GM12878 (cell line): Measurements from ENCODE around the gene KBTBD13. TPM values are rescaled to one million over a fixed set of nuclear protein-coding genes. Genes with fewer than 3 reads are reported as not detected.

Experiments used
- ATAC-seq: fragments of 200-7000 bp; cut with Tn5 transposase; 3 replicates; pipeline ENCODE4 v1.9.1; 2020; ENCODE audit warnings: mild to moderate bottlenecking, moderate library complexity
- BruUV-seq: library from RNA; stranded (reverse); fragments of 400-500 nt; replicated peaks from 2 replicates; lab custom pipeline; 2021; lab: Mats Ljungman, UMichigan
- CTCF ChIA-PET: fragments of 300-600 bp; sonication (Branson Sonifier 250); formaldehyde crosslinking; extraction: SDS; loops from one replicate; lab custom pipeline; 2021; ENCODE audit warnings: inconsistent platforms; lab: Yijun Ruan, JAX
- POLR2A ChIA-PET: fragments of 350-600 bp; formaldehyde crosslinking; extraction: SDS; loops from one replicate; lab custom pipeline; 2021; ENCODE audit warnings: inconsistent platforms; lab: Charles Lee
- RAD21 ChIA-PET: fragments of 300-600 bp; sonication (Branson Sonifier 250); formaldehyde crosslinking; loops from one replicate; lab custom pipeline; 2023; ENCODE audit warnings: antibody characterized with exemption; ENCODE audit not compliant: unreplicated experiment; lab: Charles Lee
- SMC1A ChIA-PET: fragments of 300-600 bp; sonication (Branson Sonifier 250); formaldehyde crosslinking; loops from one replicate; lab custom pipeline; 2023; ENCODE audit not compliant: unreplicated experiment, uncharacterized antibody; lab: Charles Lee
- DNase-seq: peaks from one replicate; pipeline ENCODE4 v3.0.0-alpha.2; 2011; ENCODE audit warnings: low read depth, low spot score
- FAIRE-seq: peaks from 3 replicates; lab custom pipeline; 2011; peaks lifted over from hg19 to GRCh38; lab: Jason Lieb, UNC
- H2AFZ ChIP-seq: 2 replicates; pipeline ENCODE4 v1.6.0; 2011; ENCODE audit warnings: low read depth, low read length, control low read depth; ENCODE audit not compliant: control insufficient read depth
- H3K27ac ChIP-seq: 2 replicates; pipeline ENCODE4 v1.5.1; 2011; ENCODE audit warnings: control low read depth; ENCODE audit not compliant: control insufficient read depth, insufficient read depth
- H3K27me3 ChIP-seq, 2 experiments: replicated peaks in 1 of 2; 2 replicates each; pipeline versions ENCODE4 v1.6.0 to v1.6.1; 2011; ENCODE audit warnings: low read length in 1 of 2; ENCODE audit not compliant: control insufficient read depth in 2 of 2, insufficient read depth in 2 of 2
- H3K36me3 ChIP-seq, 2 experiments: 2 replicates each; pipeline ENCODE4 v1.5.1; 2011; ENCODE audit warnings: low read length in 1 of 2; ENCODE audit not compliant: control insufficient read depth in 2 of 2, insufficient read depth in 2 of 2
- H3K4me1 ChIP-seq: 2 replicates; pipeline ENCODE4 v1.6.1; 2011; ENCODE audit warnings: mild to moderate bottlenecking, low read length, moderate library complexity, mixed read lengths; ENCODE audit not compliant: control insufficient read depth, insufficient read depth
- H3K4me2 ChIP-seq: 2 replicates; pipeline ENCODE4 v1.6.0; 2011; ENCODE audit warnings: control low read depth; ENCODE audit not compliant: control insufficient read depth, insufficient read depth
- H3K4me3 ChIP-seq: fragments of 200-600 bp; sonication (generic); 2 replicates; pipeline ENCODE4 v1.5.1; 2016
- H3K79me2 ChIP-seq: 2 replicates; pipeline ENCODE4 v1.6.0; 2011; ENCODE audit warnings: low read length; ENCODE audit not compliant: control insufficient read depth, insufficient read depth
- H3K9ac ChIP-seq: 2 replicates; pipeline ENCODE4 v1.8.0; 2011; ENCODE audit warnings: low read length, control low read depth, mixed read lengths; ENCODE audit not compliant: control insufficient read depth, insufficient read depth
- H3K9me3 ChIP-seq: replicated peaks from 3 replicates; pipeline ENCODE4 v1.5.1; 2011; ENCODE audit warnings: mild to moderate bottlenecking, low read length; ENCODE audit not compliant: control insufficient read depth, insufficient read depth
- H4K20me1 ChIP-seq: 2 replicates; pipeline ENCODE4 v1.6.0; 2011; ENCODE audit not compliant: control insufficient read depth, insufficient read depth
- CBX3 ChIP-seq: fragments of 200-600 bp; sonication (generic); IDR thresholded peaks from 2 replicates; pipeline ENCODE4 v1.6.1; 2016; ENCODE audit warnings: low read depth, borderline replicate concordance
- DPF2 ChIP-seq: fragments of 450-650 bp; IDR thresholded peaks from 2 replicates; pipeline ENCODE4 v1.6.1; 2017; ENCODE audit warnings: mild to moderate bottlenecking
- E2F4 ChIP-seq: IDR thresholded peaks from 2 replicates; pipeline ENCODE4 v1.6.1; 2012; ENCODE audit warnings: low read depth, low read length, improper control_type of control experiment
- ETV6 ChIP-seq, 2 experiments: fragments of 450-650 bp in 1 of 2; IDR thresholded peaks in 1 of 2; conservative IDR thresholded peaks in 1 of 2; 2 replicates each; pipeline ENCODE4 v1.6.1; 2014; ENCODE audit warnings: antibody characterized with exemption in 1 of 2, borderline replicate concordance in 1 of 2, low read depth in 1 of 2, mild to moderate bottlenecking in 1 of 2, moderate library complexity in 1 of 2
- GATAD2B ChIP-seq: fragments of 450-650 bp; conservative IDR thresholded peaks from 2 replicates; pipeline ENCODE4 v1.6.1; 2017; ENCODE audit warnings: low read depth, mild to moderate bottlenecking, moderate library complexity
- HDGF ChIP-seq: fragments of 450-650 bp; IDR thresholded peaks from 2 replicates; pipeline ENCODE4 v1.6.1; 2016; ENCODE audit warnings: antibody characterized with exemption
- JUNB ChIP-seq: IDR thresholded peaks from 2 replicates; pipeline ENCODE4 v1.6.1; 2016; ENCODE audit warnings: antibody characterized with exemption, mild to moderate bottlenecking
- JUND ChIP-seq: IDR thresholded peaks from 2 replicates; pipeline ENCODE4 v1.6.1; 2012; ENCODE audit warnings: low read depth, mild to moderate bottlenecking, low read length, improper control_type of control experiment, moderate library complexity
- MEF2A ChIP-seq: IDR thresholded peaks from 2 replicates; pipeline ENCODE4 v1.6.1; 2011; ENCODE audit warnings: low read depth, mild to moderate bottlenecking, low read length, moderate library complexity; ENCODE audit not compliant: insufficient read depth
- MTA3 ChIP-seq: IDR thresholded peaks from 2 replicates; pipeline ENCODE4 v1.6.1; 2012; ENCODE audit warnings: low read length, inconsistent platforms, borderline replicate concordance
- PAX8 ChIP-seq: fragments of 450-650 bp; IDR thresholded peaks from 2 replicates; pipeline ENCODE4 v1.6.1; 2017; ENCODE audit warnings: mild to moderate bottlenecking, moderate library complexity
- POLR2AphosphoS2 ChIP-seq: IDR thresholded peaks from 2 replicates; pipeline ENCODE4 v1.6.1; 2011; ENCODE audit warnings: low read depth, mild to moderate bottlenecking, low read length, improper control_type of control experiment, moderate library complexity
- SMAD5 ChIP-seq: IDR thresholded peaks from 2 replicates; pipeline ENCODE4 v1.6.1; 2016; ENCODE audit warnings: antibody characterized with exemption, low read depth
- SMARCA5 ChIP-seq: fragments of 450-650 bp; IDR thresholded peaks from 2 replicates; pipeline ENCODE4 v1.6.1; 2017; ENCODE audit warnings: mild to moderate bottlenecking
- SMC3 ChIP-seq: IDR thresholded peaks from 2 replicates; pipeline ENCODE4 v1.6.1; 2011; ENCODE audit warnings: low read length, improper control_type of control experiment, borderline replicate concordance
- USF2 ChIP-seq: IDR thresholded peaks from 2 replicates; pipeline ENCODE4 v1.6.1; 2011; ENCODE audit warnings: low read depth, low read length, improper control_type of control experiment, borderline replicate concordance
- YY1 ChIP-seq: IDR thresholded peaks from 2 replicates; pipeline ENCODE4 v1.6.1; 2011; ENCODE audit warnings: low read depth, mild to moderate bottlenecking, low read length
- ZSCAN29 ChIP-seq: fragments of 450-650 bp; IDR thresholded peaks from 2 replicates; pipeline ENCODE4 v1.6.1; 2017; ENCODE audit warnings: mild to moderate bottlenecking, moderate library complexity
- WGBS: methylation state at CpG from one replicate; pipeline ENCODE4 v1.1.6; 2016; ENCODE audit warnings: low lambda C conversion rate; ENCODE audit not compliant: insufficient replicate concordance, insufficient coverage; ENCODE audit errors: missing lambda C conversion rate; 5-methylcytosine and 5-hydroxymethylcytosine counted together
- in situ Hi-C: fragments of 300-500 bp; cut with MboI; formaldehyde crosslinking; loops from 9 replicates; pipeline ENCODE4 v1.14.3; 2018; ENCODE audit warnings: mixed read lengths
- intact Hi-C: fragments of 100-400 bp; cut with micrococcal nuclease; formaldehyde crosslinking; loops from one replicate; pipeline ENCODE4 v1.14.2; 2022; ENCODE audit not compliant: unreplicated experiment
- polyA plus RNA-seq, 11 experiments: library from polyadenylated mRNA; depleted of rRNA in 4 of 11; unstranded in 6 of 11; stranded (reverse) in 5 of 11; fragments of >200 nt; fragmentation: Nextera tagmentation in 4 of 11; fragmentation: Illumina TruSeq in 1 of 11; extraction: Ambion mirVana in 4 of 11; extraction: Trizol in 1 of 11; gene quantifications; 1 replicate in 1 of 11; 2 replicates in 10 of 11; pipeline versions ENCODE4 v1.2.1 to v1.2.3, GENCODE V29; 2011 to 2016; ENCODE audit warnings: inconsistent platforms in 2 of 11, missing spikeins in 2 of 11, low read depth in 1 of 11
- total RNA-seq, 4 experiments: library from RNA; depleted of rRNA in 3 of 4; stranded (reverse); fragments of >200 nt in 3 of 4; fragmentation: Illumina TruSeq in 1 of 4; extraction: Trizol in 1 of 4; gene quantifications; 2 replicates each; pipeline versions ENCODE4 v1.2.1 to v1.2.3, GENCODE V29; 2013 to 2021
- TF ChIP-seq, protein P1 (sequence below): IDR thresholded peaks from 2 replicates; pipeline ENCODE4 v1.6.1; 2011; ENCODE audit warnings: low read depth, mild to moderate bottlenecking, low read length, moderate library complexity, borderline replicate concordance; ENCODE audit errors: extremely low read depth

The KBTBD13 gene
- total and polyA plus RNA-seq, 10 of the 15 experiments (the other 5 are each of a cell fraction or from before 2014, with no cell fraction given): 0.06 TPM; not detected in 9

- H3K27me3 ChIP-seq: no peaks in the 10 kb centered on the region
- H3K9ac ChIP-seq: no peak overlapping the region
- intact Hi-C loops: loop anchor here (2.0 to 5.0 kb wide), 3 partner anchors 39 to 297 kb away; no protein-coding TSS in a partner anchor
- no TSS peak for BruUV-seq
- H4K20me1 ChIP-seq: no peaks in the 10 kb centered on the region
- ATAC-seq (no peak), DNase-seq (no peak), FAIRE-seq (no peak)
- H3K9me3 ChIP-seq: no peaks in the 10 kb centered on the region
- peaks cover 0 to 5% of the 10 kb centered on the region in 2 experiments; a peak in 1 of 4 replicates for H3K36me3 ChIP-seq
- SMC1A ChIA-PET: no interaction called here
- peaks cover 11% of the 10 kb centered on the region for H3K4me1 ChIP-seq
- H3K4me3 ChIP-seq: no peak overlapping the region; the same call in 1 of the 2 replicates
- CTCF ChIA-PET: no interaction called here
- POLR2A ChIA-PET: interaction anchor here (0.5 to 1.1 kb wide), 3 partner anchors 17 to 487 kb away, joined by 3 to 4 read pairs (median 4); no protein-coding TSS in a partner anchor
- TF ChIP-seq SMARCA5 (no peak), DPF2 (no peak), USF2 (no peak), E2F4 (no peak), POLR2AphosphoS2 (no peak), MEF2A (no peak), PAX8 (no peak), ETV6 (conservative IDR thresholded peaks at IDR 0.05 in 1 of 2, IDR thresholded peaks at IDR 0.05 in 1 of 2; ENCODE audit: borderline replicate concordance in 1 of 2, low read depth in 1 of 2) (no peak), SMC3 (no peak), YY1 (no peak), JUND (no peak), SMAD5 (no peak), MTA3 (no peak), GATAD2B (no peak), JUNB (no peak), CBX3 (no peak), HDGF (no peak), ZSCAN29 (no peak)
- TF ChIP-seq, protein P1, sequence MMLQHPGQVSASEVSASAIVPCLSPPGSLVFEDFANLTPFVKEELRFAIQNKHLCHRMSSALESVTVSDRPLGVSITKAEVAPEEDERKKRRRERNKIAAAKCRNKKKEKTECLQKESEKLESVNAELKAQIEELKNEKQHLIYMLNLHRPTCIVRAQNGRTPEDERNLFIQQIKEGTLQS: no peak
- RAD21 ChIA-PET: no interaction called here
- no peak overlapping the region for H2AFZ ChIP-seq
- 54% methylated on average over 12 of the region's 12 CpGs for WGBS
- H3K4me2 ChIP-seq: no peak overlapping the region
- peaks cover 20% of the 10 kb centered on the region for H3K79me2 ChIP-seq
- in situ Hi-C loops: no loop called here
- H3K27ac ChIP-seq: no peak overlapping the region
Observed at GRCh38 chr15:65029736-65030208, 46.8 kb upstream of the KBTBD13 start.
